Erythroblast (primary cell): ENCODE data around the gene AP3D1.

Experiments
- GATA1 ChIP-seq: IDR thresholded peaks from 2 replicates; pipeline ENCODE4 v1.6.1; 2011; ENCODE audit warnings: low read depth, mild to moderate bottlenecking, control low read depth, low read length, moderate library complexity
- POLR2A ChIP-seq: IDR thresholded peaks from 2 replicates; pipeline ENCODE4 v1.6.1; 2011; ENCODE audit warnings: mild to moderate bottlenecking, low read length

- no peak for TF ChIP-seq POLR2A
- no peak for TF ChIP-seq GATA1
These were observed 39.6 kb upstream of the AP3D1 start for GRCh38 chr19:2190848-2191455.
